H1 (cell line): ENCODE data around the gene ADAMTS16.

Experiments
- BRCA1 ChIP-seq: IDR thresholded peaks from 2 replicates; pipeline ENCODE4 v1.6.1; 2012; ENCODE audit warnings: low read depth, low read length, improper control_type of control experiment
- CEBPB ChIP-seq: IDR thresholded peaks from 2 replicates; pipeline ENCODE4 v1.6.1; 2012; ENCODE audit warnings: low read depth, low read length
- GTF2F1 ChIP-seq: IDR thresholded peaks from 2 replicates; pipeline ENCODE4 v1.6.1; 2012; ENCODE audit warnings: low read depth, low read length, improper control_type of control experiment, borderline replicate concordance
- HDAC2 ChIP-seq, 2 experiments: fragments of 300-600 bp in 1 of 2; sonication (generic) in 1 of 2; IDR thresholded peaks; 2 replicates each; pipeline ENCODE4 v1.6.1; 2011 to 2012; ENCODE audit warnings: low read depth in 2 of 2, low read length in 2 of 2, mild to moderate bottlenecking in 2 of 2, moderate library complexity in 2 of 2, borderline replicate concordance in 1 of 2, inconsistent platforms in 1 of 2
- TF ChIP-seq, protein P1 (sequence below), 3 experiments: IDR thresholded peaks; 1 replicate in 2 of 3; 2 replicates in 1 of 3; pipeline versions ENCODE4 v1.5.1 to v1.6.1; 2011; ENCODE audit warnings: low read length in 3 of 3, mild to moderate bottlenecking in 3 of 3, inconsistent platforms in 2 of 3, low read depth in 1 of 3, moderate library complexity in 1 of 3; ENCODE audit not compliant: insufficient read depth in 1 of 3; ENCODE audit errors: control extremely low read depth in 1 of 3

DNA sequence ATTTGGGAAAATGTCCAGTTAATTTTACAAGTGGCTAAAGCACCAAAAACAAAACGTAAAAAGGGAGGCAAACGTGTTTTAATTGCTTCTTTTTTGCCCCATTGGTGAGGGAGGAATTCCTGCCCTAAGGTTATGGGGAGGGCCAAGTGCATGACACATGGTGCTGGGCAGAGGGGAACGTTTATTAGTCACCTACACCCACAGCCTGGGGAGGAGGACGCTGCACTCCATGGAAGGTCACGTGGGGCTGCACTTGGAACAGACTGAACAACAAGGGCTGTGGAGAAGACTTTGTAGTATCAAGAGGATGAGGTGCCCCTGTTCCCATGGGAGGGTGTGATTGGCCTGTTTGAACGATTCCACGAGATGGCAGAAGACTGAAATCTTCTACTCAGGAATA, 13.7 kb upstream of the ADAMTS16 start:
- TF ChIP-seq, protein P1, sequence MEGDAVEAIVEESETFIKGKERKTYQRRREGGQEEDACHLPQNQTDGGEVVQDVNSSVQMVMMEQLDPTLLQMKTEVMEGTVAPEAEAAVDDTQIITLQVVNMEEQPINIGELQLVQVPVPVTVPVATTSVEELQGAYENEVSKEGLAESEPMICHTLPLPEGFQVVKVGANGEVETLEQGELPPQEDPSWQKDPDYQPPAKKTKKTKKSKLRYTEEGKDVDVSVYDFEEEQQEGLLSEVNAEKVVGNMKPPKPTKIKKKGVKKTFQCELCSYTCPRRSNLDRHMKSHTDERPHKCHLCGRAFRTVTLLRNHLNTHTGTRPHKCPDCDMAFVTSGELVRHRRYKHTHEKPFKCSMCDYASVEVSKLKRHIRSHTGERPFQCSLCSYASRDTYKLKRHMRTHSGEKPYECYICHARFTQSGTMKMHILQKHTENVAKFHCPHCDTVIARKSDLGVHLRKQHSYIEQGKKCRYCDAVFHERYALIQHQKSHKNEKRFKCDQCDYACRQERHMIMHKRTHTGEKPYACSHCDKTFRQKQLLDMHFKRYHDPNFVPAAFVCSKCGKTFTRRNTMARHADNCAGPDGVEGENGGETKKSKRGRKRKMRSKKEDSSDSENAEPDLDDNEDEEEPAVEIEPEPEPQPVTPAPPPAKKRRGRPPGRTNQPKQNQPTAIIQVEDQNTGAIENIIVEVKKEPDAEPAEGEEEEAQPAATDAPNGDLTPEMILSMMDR (IDR thresholded peaks at IDR 0.05; ENCODE audit: control extremely low read depth in 1 of 3, insufficient read depth in 1 of 3, low read depth in 1 of 3, low read length in 3 of 3) = no peak
- no peak for TF ChIP-seq BRCA1
- TF ChIP-seq CEBPB = no peak
- no peak for TF ChIP-seq GTF2F1
- no peak for TF ChIP-seq HDAC2 (IDR thresholded peaks at IDR 0.05; ENCODE audit: borderline replicate concordance in 1 of 2, low read depth in 2 of 2, low read length in 2 of 2)
